Effector CD4-positive, alpha-beta T cell (primary cell): ENCODE results near the gene ZNF333.
A peak's percentile ranks its signal among the peaks of the same experiment; 100 is the strongest.

ENCODE experiments used
- DNase-seq: peaks from one replicate; pipeline ENCODE4 v3.0.0-alpha.2; 2020
- total RNA-seq: gene quantifications from one replicate; lab custom pipeline; 2026; lab: John Stamatoyannopoulos, UW

The ZNF333 gene
- total RNA-seq: 37.3 reads per million, percentile 61 among the genes with 10 or more reads in this experiment

DNA sequence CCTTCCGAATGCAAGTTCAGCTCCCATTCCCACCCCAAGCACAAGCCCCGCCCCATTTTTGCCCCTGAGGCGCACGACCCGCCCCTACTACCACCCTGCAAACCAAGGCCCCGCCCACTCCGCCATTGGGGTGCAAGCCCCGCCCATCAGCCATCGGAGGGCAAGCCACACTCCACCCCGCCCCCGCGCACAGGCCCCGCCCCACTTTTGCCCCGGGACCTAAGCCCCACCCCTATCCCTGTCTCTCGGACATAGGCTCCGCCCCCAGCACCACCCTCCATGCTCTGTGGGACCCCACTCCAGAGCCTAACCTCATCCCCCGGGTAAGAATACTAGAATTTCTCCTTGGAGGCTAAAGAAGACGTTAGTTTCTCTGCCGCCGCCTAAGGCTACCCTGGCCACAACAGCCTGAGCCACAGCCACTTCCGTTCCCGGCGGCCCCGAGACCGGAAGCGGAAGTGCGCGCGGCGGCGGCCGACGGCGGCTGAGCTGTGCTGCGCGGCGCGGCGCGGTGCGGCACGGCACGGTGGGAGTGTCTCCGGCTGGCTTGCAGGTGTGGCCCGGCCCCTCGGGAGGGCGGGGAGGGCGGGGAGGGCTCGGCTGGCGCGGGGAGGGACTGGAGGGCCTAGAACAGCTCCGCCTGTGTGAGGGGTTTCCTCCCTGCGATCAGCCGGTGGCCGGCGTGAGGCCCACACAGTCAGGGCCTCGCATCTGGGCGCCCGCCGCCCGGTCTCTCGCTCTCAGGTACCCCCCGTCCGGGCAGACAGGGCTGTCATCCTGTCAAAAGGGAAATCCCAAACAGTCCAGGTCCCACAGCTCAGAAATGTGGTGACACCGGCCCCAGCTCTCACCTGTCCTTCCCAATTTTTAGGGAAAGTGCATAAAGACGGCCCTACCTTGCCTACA, at the start of gene ZNF333:
TSS of gene ZNF333 (plus strand) at position 451 of the 906 bp plus-strand sequence. CDS start 3,444 bp downstream, outside the sequence.
- peak; percentile 93 for DNase-seq

- no peak for DNase-seq
Observed at GRCh38 chr19:14648506-14648905, 41.3 kb upstream of the ZNF333 start.

GRCh38 chr19:14649020-14649419, 40.8 kb upstream of the ZNF333 start:
- no peak for DNase-seq

- no peak for DNase-seq
Observed at GRCh38 chr19:14650161-14650560, 39.7 kb upstream of the ZNF333 start.

GRCh38 chr19:14654786-14655560, 34.9 kb upstream of the ZNF333 start:
- no peak for DNase-seq

DNA sequence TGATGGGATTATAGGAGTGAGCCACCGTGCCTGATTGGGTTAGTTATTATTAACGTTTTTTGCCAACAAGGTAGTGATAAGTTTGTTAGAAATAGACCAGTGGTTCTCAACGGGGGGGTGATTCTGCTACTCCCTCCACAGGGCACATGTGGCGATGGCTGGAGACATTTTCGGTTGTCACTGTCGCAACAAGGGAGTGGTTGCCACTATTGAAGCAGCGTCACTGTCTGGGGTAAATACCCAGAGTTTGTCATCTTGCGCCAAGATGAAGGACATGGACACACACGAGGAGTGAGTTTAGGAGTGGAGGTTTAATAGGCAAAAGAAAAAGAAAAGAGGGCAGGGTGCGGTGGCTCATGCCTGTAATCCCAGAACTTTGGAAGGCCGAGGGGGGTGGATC, 34.1 kb upstream of the ZNF333 start:
- DNase-seq: no peak

DNA sequence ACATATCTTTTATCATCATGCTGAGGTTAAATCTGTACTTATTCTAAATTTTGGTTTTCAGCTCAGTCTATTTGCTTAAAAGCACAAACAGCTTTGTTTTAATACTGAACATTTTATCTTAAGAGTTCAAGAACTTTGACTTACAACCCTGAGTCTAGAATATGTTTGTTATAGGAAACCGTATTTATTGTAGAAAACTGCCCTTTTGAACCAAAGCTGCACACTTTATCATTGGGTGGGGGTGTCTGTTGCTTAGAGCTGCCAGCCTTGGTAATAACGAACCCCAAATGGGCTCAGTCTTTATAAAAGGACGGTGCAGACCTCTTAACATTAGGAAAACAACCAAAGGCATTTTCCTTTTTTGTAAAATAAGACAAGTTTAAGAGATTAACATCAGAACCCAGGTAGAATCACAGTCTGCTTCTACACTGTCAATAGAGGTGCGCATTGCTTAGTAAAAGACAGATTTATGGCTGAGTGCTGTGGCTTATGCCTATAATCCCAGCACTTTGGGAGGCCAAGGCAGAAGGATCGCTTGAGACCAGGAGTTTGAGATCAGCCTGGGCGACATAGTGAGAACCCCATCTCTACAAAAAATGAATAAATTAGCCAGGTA, 29.9 kb upstream of the ZNF333 start:
- DNase-seq: no peak

GRCh38 chr19:14661372-14661924, 28.4 kb upstream of the ZNF333 start:
- DNase-seq: no peak

GRCh38 chr19:14669940-14670339, 19.9 kb upstream of the ZNF333 start:
- no peak for DNase-seq

DNA sequence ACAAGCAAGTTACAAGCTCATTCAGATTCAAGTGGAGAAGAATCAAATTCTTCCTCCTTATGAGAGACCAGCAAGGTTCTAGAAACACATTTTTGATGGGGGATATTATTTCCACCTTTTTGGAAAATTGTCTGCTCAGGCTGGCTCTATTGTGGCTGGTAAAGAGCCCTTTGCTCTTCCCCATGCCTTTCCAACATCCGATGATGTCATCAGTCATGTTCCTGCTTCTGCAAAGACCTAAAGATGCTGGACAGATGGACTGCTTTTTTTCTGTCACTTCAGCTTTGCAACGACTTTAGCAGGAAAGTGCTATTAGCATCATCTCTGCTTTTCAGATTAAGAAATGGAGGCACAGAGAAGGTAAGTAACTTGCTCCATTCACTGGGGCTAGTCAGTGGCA, 19.4 kb upstream of the ZNF333 start:
- no peak for DNase-seq

DNA sequence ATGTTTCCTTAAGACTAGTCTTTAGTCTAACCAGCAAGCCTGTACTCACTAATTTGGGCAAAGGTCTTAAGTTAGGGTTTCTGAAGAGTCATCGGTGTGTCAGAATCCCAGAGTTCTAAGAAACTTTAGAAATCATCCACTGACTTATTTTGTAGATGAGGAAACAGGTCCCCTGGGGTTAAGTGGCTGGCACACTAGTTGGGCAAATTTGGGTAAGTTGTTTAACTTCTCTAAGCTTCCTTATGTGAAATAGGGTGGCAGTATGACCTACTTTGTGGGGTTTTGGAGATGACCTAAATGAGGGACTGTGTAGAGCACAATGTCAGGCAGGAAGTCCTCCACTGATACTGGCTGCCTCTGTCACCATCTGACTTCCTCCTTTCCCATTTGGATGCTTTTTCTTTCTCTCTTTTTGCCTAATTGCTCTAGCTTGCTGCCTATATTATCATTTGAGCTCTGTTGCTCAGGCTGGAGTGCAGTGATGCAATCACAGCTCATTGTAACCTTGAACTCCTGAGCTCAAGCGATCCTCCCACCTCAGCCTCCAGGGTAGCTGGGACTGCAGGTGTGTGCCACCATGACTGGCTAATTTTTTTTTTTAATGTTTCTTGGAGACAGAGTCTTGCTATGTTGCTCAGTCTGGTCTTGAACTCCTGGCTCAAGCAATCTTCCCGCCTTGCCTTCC, 17.5 kb upstream of the ZNF333 start:
- no peak for DNase-seq

- DNase-seq: no peak
Observed at GRCh38 chr19:14673088-14673487, 16.8 kb upstream of the ZNF333 start.

DNA sequence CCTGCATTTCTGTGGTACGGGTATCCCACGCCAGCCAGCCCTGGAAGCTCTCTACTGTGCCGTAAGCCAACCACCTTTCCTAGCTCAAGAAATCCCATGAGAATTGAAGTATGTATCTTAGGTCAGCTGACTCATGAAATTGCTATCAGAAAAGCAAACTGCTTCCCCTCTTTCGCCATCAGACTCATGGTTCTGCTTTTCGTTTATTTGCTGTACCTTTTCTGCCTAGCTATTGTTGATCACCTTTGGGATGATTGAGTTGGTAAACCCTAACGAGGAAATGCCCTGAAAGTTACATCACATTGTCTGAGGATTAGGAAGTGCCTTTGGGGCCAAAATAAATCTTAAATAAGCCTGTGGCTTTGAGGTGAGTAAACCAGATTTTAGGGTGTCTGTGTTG, 15.1 kb upstream of the ZNF333 start, which contains the start of gene ADGRE3:
TSS of gene ADGRE3 (minus strand) at position 81 of the 400 bp plus-strand sequence. CDS start at position 7, 74 bp downstream.
- DNase-seq: no peak

- no peak for DNase-seq
Observed at GRCh38 chr19:14676762-14677161, 13.1 kb upstream of the ZNF333 start.

DNA sequence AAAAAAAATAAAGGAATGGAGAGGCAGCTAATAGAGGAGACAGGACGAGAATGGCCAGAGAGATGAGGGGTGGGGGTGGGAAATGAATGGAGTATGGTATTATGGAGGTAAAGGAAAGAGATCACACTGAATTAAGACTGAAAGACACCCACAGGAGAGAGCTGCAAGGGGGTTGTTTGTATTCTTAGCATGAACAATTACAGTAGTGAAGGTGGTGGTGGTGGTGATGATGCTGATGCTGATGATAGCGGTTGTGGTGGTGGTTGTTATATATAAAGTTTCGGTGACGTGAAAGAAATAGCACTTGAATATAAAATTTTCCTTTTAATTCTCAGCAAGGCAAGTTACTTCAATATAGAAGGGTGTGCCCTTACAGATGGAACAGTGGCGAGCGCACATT, 12.4 kb upstream of the ZNF333 start:
- DNase-seq: no peak

DNA sequence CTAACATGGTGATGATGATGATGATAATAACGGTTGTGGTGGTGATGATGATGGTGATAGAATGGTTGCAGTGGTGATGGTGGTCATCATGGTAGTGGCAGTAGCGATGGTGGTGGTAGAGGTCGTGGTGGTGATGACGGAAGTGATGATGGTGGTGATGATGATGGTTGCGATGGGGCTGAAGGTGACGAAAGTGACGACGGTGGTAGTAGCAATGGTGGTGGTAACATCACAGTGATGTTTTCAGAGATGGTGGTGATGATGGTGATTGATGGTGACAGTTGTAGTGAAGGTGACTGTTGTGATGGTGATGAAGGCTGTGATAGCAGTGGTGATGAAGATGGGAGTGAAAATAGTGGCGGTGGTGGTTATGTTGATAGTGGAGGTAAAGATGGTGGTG, 11.6 kb upstream of the ZNF333 start:
- DNase-seq: no peak

- DNase-seq: no peak
Observed at GRCh38 chr19:14682084-14682483, 7.8 kb upstream of the ZNF333 start.

- DNase-seq: no peak
Observed at GRCh38 chr19:14683439-14683838, 6.4 kb upstream of the ZNF333 start.

GRCh38 chr19:14686411-14686810, 3.4 kb upstream of the ZNF333 start:
- no peak for DNase-seq

GRCh38 chr19:14694641-14695266, 4.9 kb downstream of the ZNF333 start:
- DNase-seq: no peak

DNA sequence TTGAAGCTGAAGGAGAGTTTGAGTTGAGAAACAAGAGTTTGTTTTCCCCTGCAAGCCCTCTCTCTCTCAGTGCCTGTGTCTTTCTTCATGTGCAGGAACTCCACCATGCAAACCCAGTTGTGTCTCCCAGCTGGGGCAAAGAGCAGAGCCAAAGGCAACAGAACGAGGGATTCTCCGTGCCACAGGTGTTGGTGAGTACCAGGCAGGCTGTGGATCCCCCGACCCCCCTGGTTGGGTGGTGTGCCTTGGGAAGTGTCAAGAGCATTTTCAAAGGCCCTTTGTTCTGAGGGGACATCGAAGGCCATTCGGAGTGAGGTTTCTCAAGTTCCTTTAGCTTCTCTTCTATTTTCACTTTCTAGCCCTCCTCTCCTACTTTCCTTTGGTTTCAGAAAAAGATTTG, 5.6 kb downstream of the ZNF333 start:
- no peak for DNase-seq

DNA sequence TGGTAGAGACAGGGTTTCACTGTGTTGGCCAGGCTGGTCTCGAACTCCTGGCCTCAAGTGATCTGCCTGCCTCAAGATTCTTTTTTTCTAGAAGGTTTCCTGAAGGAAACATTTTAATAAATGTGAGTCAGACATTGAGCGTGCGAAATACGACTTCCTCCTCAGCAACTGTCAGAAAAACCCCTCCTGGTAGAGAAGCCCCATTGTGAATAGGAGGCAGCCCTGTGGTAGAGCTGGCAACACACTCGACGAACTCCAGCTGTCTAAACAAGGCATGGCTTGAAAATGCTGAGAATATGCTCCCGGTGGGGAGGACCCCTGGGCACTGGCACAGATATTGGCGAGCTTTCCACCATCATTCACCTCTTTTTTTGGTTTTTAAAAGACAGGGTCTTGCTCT, 9.8 kb downstream of the ZNF333 start:
- no peak for DNase-seq
